ENCODE results near the gene SYTL1. TPM values are rescaled to one million over a fixed set of nuclear protein-coding genes. Genes with fewer than 3 reads are reported as not detected.

SYTL1 gene
- total RNA-seq, 2 experiments from 2014 or later = 81.7 to 117 TPM

DNA sequence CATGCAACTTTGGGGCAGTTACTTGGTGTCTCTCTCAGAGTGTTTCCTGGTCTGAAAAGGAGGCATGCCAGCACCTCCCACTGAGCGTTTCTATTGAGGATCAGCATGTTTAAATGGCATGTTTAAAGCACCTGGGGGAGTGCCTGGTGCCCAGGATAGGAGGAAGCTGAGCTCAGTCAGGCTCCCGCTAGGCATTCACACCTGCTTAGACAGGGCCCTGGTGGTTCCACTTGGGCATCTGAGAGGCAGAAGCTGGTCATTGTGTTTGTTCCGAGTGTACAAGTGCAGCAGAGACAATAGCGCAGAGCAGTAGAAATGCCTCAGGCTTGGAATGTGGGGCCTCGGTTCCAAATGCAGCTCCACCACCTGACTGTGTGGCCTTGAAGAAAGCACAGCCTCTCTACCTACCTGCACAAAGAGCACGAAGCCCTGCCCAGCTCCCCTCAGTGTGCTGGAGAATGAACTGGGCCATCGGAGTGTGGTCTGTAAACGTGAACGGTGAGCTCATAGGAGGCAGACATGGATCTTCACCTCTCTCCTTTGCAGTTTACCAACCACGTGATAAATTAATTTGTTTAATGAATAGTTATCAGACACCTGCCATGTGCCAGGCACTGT is 40.1 kb upstream of the SYTL1 start:
- TF ChIP-seq EZH2phosphoT487 (IDR thresholded peaks at IDR 0.05; ENCODE audit: borderline replicate concordance, low read depth, low read length) = no peak
- TF ChIP-seq, protein P1, sequence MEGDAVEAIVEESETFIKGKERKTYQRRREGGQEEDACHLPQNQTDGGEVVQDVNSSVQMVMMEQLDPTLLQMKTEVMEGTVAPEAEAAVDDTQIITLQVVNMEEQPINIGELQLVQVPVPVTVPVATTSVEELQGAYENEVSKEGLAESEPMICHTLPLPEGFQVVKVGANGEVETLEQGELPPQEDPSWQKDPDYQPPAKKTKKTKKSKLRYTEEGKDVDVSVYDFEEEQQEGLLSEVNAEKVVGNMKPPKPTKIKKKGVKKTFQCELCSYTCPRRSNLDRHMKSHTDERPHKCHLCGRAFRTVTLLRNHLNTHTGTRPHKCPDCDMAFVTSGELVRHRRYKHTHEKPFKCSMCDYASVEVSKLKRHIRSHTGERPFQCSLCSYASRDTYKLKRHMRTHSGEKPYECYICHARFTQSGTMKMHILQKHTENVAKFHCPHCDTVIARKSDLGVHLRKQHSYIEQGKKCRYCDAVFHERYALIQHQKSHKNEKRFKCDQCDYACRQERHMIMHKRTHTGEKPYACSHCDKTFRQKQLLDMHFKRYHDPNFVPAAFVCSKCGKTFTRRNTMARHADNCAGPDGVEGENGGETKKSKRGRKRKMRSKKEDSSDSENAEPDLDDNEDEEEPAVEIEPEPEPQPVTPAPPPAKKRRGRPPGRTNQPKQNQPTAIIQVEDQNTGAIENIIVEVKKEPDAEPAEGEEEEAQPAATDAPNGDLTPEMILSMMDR (conservative IDR thresholded peaks at IDR 0.05; ENCODE audit: low read length) = no peak
- peaks cover 9% of the 10 kb centered on the region for H3K4me1 ChIP-seq (ENCODE audit: insufficient read depth, low read length, poor library complexity, severe bottlenecking)
- DNase-seq (ENCODE audit: low spot score) = no peak
- POLR2A ChIA-PET = interaction anchor here (0.5 to 0.6 kb wide), 4 partner anchors 165 to 377 kb away, joined by 3 to 4 read pairs (median 3); no protein-coding TSS in a partner anchor
- H4K20me1 ChIP-seq (ENCODE audit: insufficient read depth, low read length) = no peaks in the 10 kb centered on the region
- H3K4me3 ChIP-seq (ENCODE audit: low read depth, low read length, poor library complexity, severe bottlenecking) = no peak overlapping the region
- H3K36me3 ChIP-seq (ENCODE audit: insufficient read depth, low read length) = no peaks in the 10 kb centered on the region
- H3K9me2 ChIP-seq (ENCODE audit: insufficient read depth, low read length) = no peaks in the 10 kb centered on the region
- intact Hi-C loops (cut with micrococcal nuclease; ENCODE audit: unreplicated experiment) = loop anchor here (1.0 to 10.0 kb wide), 4 partner anchors 53 to 305 kb away; no protein-coding TSS in a partner anchor
- H2AFZ ChIP-seq (ENCODE audit: low read length) = no peak overlapping the region
- H3K9me3 ChIP-seq (ENCODE audit: low read length) = no peaks in the 10 kb centered on the region
- no peak overlapping the region for H3K4me2 ChIP-seq (ENCODE audit: low read length)
- H3K79me2 ChIP-seq (ENCODE audit: insufficient read depth, low read depth, low read length) = no peaks in the 10 kb centered on the region
- CTCF ChIA-PET (ENCODE audit: unreplicated experiment) = interaction anchor here (0.6 to 1.8 kb wide), 4 partner anchors 31 to 286 kb away, joined by 3 to 5 read pairs (median 3); no protein-coding TSS in a partner anchor
- BruUV-seq (replicated peaks) = no TSS peak
- H3K27ac ChIP-seq (ENCODE audit: low read depth, low read length, poor library complexity, severe bottlenecking) = no peak overlapping the region

DNA sequence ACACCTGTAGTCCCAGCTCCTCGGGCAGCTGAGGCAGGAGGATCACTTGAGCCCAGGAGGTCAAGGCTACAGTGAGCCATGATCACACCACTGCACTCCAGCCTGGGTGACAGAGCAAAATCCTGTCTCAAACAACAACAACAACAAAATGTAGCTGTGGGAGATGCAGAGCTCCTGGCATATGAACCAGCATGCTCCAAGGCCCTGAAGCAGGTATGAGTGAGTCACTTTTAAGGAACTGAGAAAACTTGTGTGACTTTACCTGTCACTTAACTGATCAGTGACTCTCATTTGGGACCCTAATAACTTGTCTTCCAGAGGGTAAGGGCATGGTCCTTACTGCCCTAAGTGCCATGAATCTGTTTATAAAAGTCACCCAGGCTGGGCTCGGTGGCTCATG is 39.2 kb upstream of the SYTL1 start:
- intact Hi-C loops (cut with micrococcal nuclease; ENCODE audit: unreplicated experiment) = loop anchor here (10.0 kb wide), 1 partner anchor 52 kb away; no protein-coding TSS in a partner anchor
- Histone ChIP-seq H2AFZ (ENCODE audit: low read length) (no peak overlapping the region), H3K79me2 (ENCODE audit: insufficient read depth, low read depth, low read length) (no peaks in the 10 kb centered on the region), H4K20me1 (ENCODE audit: insufficient read depth, low read length) (no peaks in the 10 kb centered on the region), H3K9me3 (ENCODE audit: low read length) (no peaks in the 10 kb centered on the region), H3K27ac (ENCODE audit: low read depth, low read length, poor library complexity, severe bottlenecking) (no peak overlapping the region), H3K4me3 (ENCODE audit: low read depth, low read length, poor library complexity, severe bottlenecking) (no peak overlapping the region), H3K4me2 (ENCODE audit: low read length) (no peak overlapping the region), H3K4me1 (ENCODE audit: insufficient read depth, low read length, poor library complexity, severe bottlenecking) (peaks cover 18% of the 10 kb centered on the region), H3K36me3 (ENCODE audit: insufficient read depth, low read length) (no peaks in the 10 kb centered on the region), H3K9me2 (ENCODE audit: insufficient read depth, low read length) (no peaks in the 10 kb centered on the region)
- TF ChIP-seq EZH2phosphoT487 (IDR thresholded peaks at IDR 0.05; ENCODE audit: borderline replicate concordance, low read depth, low read length) = no peak
- TF ChIP-seq, protein P1 (conservative IDR thresholded peaks at IDR 0.05; ENCODE audit: low read length) = no peak
- no TSS peak for BruUV-seq (replicated peaks)
- CTCF ChIA-PET (ENCODE audit: unreplicated experiment) = interaction anchor here (1.8 kb wide), 1 partner anchor 55 kb away, joined by 5 read pairs; no protein-coding TSS in a partner anchor
- POLR2A ChIA-PET = interaction anchor here (0.6 kb wide), 1 partner anchor 10 kb away, joined by 3 read pairs; no protein-coding TSS in a partner anchor
- DNase-seq (ENCODE audit: low spot score) = no peak

DNA sequence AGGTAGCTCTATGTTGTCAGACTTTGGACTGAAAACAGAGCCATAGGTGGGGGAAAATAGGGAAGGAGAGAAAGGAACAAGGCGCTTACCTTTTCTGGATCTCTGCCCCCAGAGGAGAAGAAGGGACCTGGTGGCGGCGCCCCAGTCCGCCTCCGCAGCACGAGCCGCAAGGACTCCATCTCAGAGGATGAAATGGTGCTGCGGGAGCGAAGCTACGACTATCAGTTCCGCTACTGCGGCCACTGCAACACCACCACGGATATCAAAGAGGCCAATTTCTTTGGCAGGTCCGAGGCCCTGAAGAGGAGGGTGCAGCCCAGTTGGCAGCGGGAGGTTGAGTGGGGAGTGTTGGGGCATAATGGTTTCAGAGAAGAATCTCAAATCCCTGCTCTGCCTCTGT is 38.3 kb upstream of the SYTL1 start:
- Histone ChIP-seq H3K4me3 (ENCODE audit: low read depth, low read length, poor library complexity, severe bottlenecking) (no peak overlapping the region), H3K36me3 (ENCODE audit: insufficient read depth, low read length) (no peaks in the 10 kb centered on the region), H3K9me2 (ENCODE audit: insufficient read depth, low read length) (no peaks in the 10 kb centered on the region), H2AFZ (ENCODE audit: low read length) (no peak overlapping the region), H3K27ac (ENCODE audit: low read depth, low read length, poor library complexity, severe bottlenecking) (no peak overlapping the region), H3K79me2 (ENCODE audit: insufficient read depth, low read depth, low read length) (no peaks in the 10 kb centered on the region), H4K20me1 (ENCODE audit: insufficient read depth, low read length) (no peaks in the 10 kb centered on the region), H3K4me1 (ENCODE audit: insufficient read depth, low read length, poor library complexity, severe bottlenecking) (peaks cover 20% of the 10 kb centered on the region), H3K4me2 (ENCODE audit: low read length) (no peak overlapping the region), H3K9me3 (ENCODE audit: low read length) (no peaks in the 10 kb centered on the region)
- POLR2A ChIA-PET = interaction anchor here (0.6 kb wide), 1 partner anchor 102 kb away, joined by 4 read pairs; no protein-coding TSS in a partner anchor
- intact Hi-C loops (cut with micrococcal nuclease; ENCODE audit: unreplicated experiment) = loop anchor here (10.0 kb wide), 1 partner anchor 51 kb away; no protein-coding TSS in a partner anchor
- BruUV-seq (replicated peaks) = no TSS peak
- TF ChIP-seq, protein P1 (conservative IDR thresholded peaks at IDR 0.05; ENCODE audit: low read length) = no peak
- no peak for TF ChIP-seq EZH2phosphoT487 (IDR thresholded peaks at IDR 0.05; ENCODE audit: borderline replicate concordance, low read depth, low read length)
- DNase-seq (ENCODE audit: low spot score) = no peak
- CTCF ChIA-PET (ENCODE audit: unreplicated experiment) = no interaction called here

Measured in OCI-LY7 (cell line).